Activated naive CD8-positive, alpha-beta T cell treated with anti-CD3 and anti-CD28 coated beads, Interleukin-2, amount 10 ng/mL, durations not matched to agents 7 days and 5 days (primary cell): Measurements from ENCODE around the gene SLC39A11. TPM values are rescaled to one million over a fixed set of nuclear protein-coding genes. Genes with fewer than 3 reads are reported as not detected.

Experiments used
- ATAC-seq: fragments of 150-1000 bp; cut with Tn5 transposase; one replicate; pipeline ENCODE4 v1.10.0; 2021; ENCODE audit warnings: low read depth, moderate library complexity
- POLR2A ChIA-PET: fragments of 350-600 bp; sonication (Branson Sonifier 250); formaldehyde crosslinking; loops from one replicate; lab custom pipeline; 2021; ENCODE audit warnings: antibody characterized with exemption; lab: Charles Lee
- DNase-seq: peaks from one replicate; pipeline ENCODE4 v3.0.0; 2021
- H3K27ac Mint-ChIP-seq: one replicate; pipeline ENCODE4 v1.8.0; 2022; ENCODE audit warnings: mild to moderate bottlenecking, mixed read lengths
- H3K27me3 Mint-ChIP-seq: one replicate; pipeline ENCODE4 v1.8.0; 2022; ENCODE audit warnings: mild to moderate bottlenecking, moderate library complexity, mixed read lengths
- H3K36me3 Mint-ChIP-seq: one replicate; pipeline ENCODE4 v1.8.0; 2021; ENCODE audit warnings: mild to moderate bottlenecking, mixed read lengths
- H3K4me1 Mint-ChIP-seq: one replicate; pipeline ENCODE4 v1.8.0; 2021; ENCODE audit warnings: mixed read lengths
- H3K4me3 Mint-ChIP-seq: one replicate; pipeline ENCODE4 v1.8.0; 2022; ENCODE audit warnings: mild to moderate bottlenecking, moderate library complexity, mixed read lengths
- H3K9me3 Mint-ChIP-seq: one replicate; pipeline ENCODE4 v1.8.0; 2021; ENCODE audit warnings: mixed read lengths
- total RNA-seq, 2 experiments: library from RNA; stranded (reverse); gene quantifications; one replicate each; pipeline ENCODE4 v1.2.3, GENCODE V29; 2021

SLC39A11 gene
- total RNA-seq, 2 experiments from 2014 or later = 18.2 to 18.8 TPM

DNA sequence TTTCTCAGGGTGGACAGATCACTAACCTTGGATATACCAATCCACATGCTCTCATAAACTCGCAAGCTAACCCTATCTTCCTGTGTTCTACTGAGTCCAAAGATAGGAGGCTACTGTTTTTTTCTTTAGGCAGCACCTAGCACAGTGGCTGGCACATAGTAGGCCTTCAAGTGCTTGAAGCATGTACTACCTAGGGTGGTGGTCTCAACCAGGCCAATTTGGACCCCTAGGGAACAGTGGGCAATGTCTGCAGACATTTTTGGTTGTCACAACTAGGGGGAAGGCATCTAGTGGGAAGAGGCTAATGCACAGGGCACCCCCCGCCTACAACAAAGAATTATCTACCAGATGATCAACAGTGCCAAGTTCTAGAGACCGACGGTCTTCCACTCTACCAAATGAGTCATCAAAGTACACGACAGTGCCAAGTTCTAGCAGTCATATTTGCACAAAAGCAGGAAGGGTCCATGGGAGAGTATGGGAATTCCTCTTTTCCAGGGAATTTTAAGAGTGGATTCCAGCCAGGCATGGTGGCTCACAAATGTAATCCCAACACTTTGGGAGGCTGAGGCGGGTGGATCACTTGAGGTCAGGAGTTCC, 390.3 kb downstream of the SLC39A11 start:
- no peaks in the 10 kb centered on the region for H3K27me3 Mint-ChIP-seq
- H3K4me1 Mint-ChIP-seq = peaks cover 2% of the 10 kb centered on the region
- POLR2A ChIA-PET = no interaction called here
- no peak for DNase-seq
- no peak for ATAC-seq
- peaks cover 2% of the 10 kb centered on the region for H3K36me3 Mint-ChIP-seq
- H3K9me3 Mint-ChIP-seq = no peaks in the 10 kb centered on the region
- no peak overlapping the region for H3K4me3 Mint-ChIP-seq
- no peak overlapping the region for H3K27ac Mint-ChIP-seq

DNA sequence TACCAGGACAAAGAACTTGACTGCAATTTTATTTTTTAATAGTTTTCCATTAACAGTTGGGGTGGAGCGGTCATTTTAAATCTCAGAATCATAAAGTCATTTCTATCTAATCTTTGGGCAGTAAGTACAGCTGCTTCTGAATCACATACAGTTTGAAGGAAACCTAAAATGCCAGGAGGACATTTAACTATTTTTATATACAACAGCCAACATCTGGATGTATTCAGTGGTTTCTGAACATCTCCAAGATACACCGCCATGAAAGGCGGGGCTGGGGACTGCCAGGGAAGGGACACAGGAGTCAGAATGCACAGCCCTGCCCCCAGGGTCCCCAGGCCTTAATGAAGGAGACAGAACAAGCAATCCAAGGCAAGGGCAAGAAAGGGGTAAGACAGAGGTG, 392.3 kb downstream of the SLC39A11 start:
- Mint-ChIP-seq H3K36me3 (peaks cover 2% of the 10 kb centered on the region), H3K9me3 (no peaks in the 10 kb centered on the region), H3K4me1 (peaks cover 2% of the 10 kb centered on the region), H3K27me3 (no peaks in the 10 kb centered on the region), H3K27ac (no peak overlapping the region), H3K4me3 (no peak overlapping the region)
- POLR2A ChIA-PET = no interaction called here
- no peak for DNase-seq
- ATAC-seq = no peak

DNA sequence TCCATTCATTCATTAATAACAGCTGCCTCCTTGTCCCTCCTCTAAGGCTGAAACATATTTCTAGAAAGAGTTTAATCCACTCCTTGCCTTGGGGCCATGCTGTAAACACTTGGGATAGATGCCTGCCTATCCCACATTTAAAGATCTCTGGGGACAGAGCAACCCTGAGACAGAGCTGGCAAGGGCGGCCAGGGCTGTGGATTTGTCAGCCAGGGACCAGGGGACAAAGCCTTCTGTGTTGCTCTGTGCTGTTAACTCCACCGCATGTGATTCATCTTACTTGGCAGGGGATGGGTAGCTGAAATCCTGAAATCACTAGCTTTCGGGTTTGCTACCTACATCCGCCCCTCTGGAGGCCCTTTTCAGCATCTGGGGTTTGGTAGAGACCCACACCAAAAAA, 392.9 kb downstream of the SLC39A11 start:
- no peak overlapping the region for H3K27ac Mint-ChIP-seq
- H3K27me3 Mint-ChIP-seq = no peaks in the 10 kb centered on the region
- H3K4me1 Mint-ChIP-seq = peaks cover 2% of the 10 kb centered on the region
- DNase-seq (no peak), ATAC-seq (no peak)
- H3K4me3 Mint-ChIP-seq = no peak overlapping the region
- H3K9me3 Mint-ChIP-seq = no peaks in the 10 kb centered on the region
- H3K36me3 Mint-ChIP-seq = peaks cover 2% of the 10 kb centered on the region
- POLR2A ChIA-PET = no interaction called here

DNA sequence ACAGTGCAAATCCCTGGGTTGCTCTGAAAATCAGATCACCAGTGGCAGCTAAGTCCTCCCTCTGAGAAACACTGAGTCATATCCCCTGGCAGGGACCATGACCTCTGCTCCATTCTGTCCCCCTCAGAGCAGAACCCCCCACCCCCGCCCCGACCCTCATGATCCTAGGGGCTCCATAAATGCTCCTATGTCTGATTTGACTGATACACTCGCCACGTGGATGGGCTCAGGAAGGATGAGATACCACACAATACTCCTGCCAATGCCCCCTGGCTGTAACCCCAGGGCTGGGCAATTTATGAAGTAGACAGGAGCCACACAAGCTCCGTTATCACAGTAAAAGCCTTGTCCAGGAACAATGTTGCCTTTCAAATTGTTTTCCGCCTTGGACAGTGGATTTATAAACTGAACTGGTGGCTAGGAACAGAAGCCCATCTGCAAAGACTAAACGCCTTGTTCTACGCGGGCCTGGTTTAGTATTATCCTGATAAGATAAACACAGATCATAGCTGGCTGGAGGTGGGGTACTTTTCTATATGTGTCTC, 394.8 kb downstream of the SLC39A11 start:
- POLR2A ChIA-PET = interaction anchor here (0.7 kb wide), 1 partner anchor 685 kb away, joined by 5 read pairs; no protein-coding TSS in a partner anchor
- H3K9me3 Mint-ChIP-seq = no peaks in the 10 kb centered on the region
- DNase-seq (no peak), ATAC-seq (no peak)
- no peaks in the 10 kb centered on the region for H3K27me3 Mint-ChIP-seq
- H3K27ac Mint-ChIP-seq = no peak overlapping the region
- H3K36me3 Mint-ChIP-seq = no peaks in the 10 kb centered on the region
- H3K4me1 Mint-ChIP-seq = peaks cover 2% of the 10 kb centered on the region
- no peak overlapping the region for H3K4me3 Mint-ChIP-seq

DNA sequence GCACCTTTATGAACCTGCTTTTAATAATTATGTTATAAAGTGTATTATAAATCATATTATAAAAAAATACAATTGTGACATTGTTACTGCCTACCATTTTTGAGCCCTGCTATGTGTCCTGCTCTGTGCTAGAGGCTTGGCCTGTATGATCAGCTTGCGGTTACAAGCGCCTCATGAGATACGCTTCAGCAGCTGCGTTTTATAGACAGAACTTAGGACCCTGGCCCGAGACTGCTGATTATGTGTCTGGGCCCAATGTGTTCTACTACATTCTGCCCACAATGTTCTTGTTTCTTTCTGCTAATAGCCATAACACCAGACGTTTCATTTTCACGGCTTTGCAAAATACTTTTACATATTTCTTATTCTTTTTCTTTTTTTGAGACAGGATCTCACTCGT, 395.8 kb downstream of the SLC39A11 start:
- Mint-ChIP-seq H3K9me3 (no peaks in the 10 kb centered on the region), H3K4me3 (no peak overlapping the region), H3K36me3 (no peaks in the 10 kb centered on the region), H3K27ac (no peak overlapping the region), H3K4me1 (peaks cover 2% of the 10 kb centered on the region), H3K27me3 (no peaks in the 10 kb centered on the region)
- DNase-seq = no peak
- no peak for ATAC-seq
- POLR2A ChIA-PET = no interaction called here

DNA sequence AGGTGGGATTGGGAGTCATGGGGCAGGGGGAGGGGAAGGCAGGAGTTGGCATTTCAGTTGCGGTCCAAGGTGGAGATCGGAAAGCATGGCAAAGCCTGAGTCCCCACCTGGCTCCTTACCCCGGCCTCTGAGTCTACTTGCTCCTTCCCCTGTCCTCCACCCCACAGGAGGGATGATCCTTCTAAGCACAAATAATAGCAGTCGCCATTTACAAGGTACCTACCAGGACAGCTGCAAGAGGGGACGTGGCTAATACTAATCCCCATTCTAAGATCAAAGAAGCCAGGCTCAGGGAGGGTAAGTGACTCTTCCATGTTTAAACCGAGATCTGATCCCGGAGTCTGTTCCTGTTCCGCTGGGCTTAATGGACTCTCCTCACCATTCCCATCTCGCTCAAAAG, 396.3 kb downstream of the SLC39A11 start:
- ATAC-seq = no peak
- POLR2A ChIA-PET = no interaction called here
- Mint-ChIP-seq H3K36me3 (no peaks in the 10 kb centered on the region), H3K4me1 (peaks cover 2% of the 10 kb centered on the region), H3K27me3 (no peaks in the 10 kb centered on the region), H3K9me3 (no peaks in the 10 kb centered on the region), H3K4me3 (no peak overlapping the region), H3K27ac (no peak overlapping the region)
- DNase-seq = no peak

DNA sequence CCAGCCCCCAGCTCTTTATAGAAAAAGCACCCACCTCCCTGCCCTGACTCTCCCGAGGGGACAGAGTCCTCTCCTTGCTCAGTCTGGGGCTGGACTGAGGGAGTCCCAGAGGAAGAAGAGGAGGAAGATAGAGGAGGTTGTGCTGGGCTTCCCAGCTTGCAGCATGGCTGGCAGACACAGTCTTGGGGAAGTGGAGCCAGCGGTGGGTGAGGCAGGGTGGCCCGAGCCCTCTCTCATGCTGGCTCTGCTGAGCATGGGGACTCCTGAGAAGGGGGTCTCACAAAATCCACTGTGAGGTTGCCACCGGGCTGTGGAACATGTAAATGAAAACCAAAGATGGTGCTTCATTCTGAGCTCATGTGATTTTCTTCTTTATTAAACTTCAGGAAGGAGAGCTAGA, 398.5 kb downstream of the SLC39A11 start:
- no peak overlapping the region for H3K27ac Mint-ChIP-seq
- H3K27me3 Mint-ChIP-seq = no peaks in the 10 kb centered on the region
- ATAC-seq (no peak), DNase-seq (no peak)
- no peaks in the 10 kb centered on the region for H3K9me3 Mint-ChIP-seq
- peaks cover 2% of the 10 kb centered on the region for H3K4me1 Mint-ChIP-seq
- H3K36me3 Mint-ChIP-seq = no peaks in the 10 kb centered on the region
- POLR2A ChIA-PET = no interaction called here
- H3K4me3 Mint-ChIP-seq = no peak overlapping the region

DNA sequence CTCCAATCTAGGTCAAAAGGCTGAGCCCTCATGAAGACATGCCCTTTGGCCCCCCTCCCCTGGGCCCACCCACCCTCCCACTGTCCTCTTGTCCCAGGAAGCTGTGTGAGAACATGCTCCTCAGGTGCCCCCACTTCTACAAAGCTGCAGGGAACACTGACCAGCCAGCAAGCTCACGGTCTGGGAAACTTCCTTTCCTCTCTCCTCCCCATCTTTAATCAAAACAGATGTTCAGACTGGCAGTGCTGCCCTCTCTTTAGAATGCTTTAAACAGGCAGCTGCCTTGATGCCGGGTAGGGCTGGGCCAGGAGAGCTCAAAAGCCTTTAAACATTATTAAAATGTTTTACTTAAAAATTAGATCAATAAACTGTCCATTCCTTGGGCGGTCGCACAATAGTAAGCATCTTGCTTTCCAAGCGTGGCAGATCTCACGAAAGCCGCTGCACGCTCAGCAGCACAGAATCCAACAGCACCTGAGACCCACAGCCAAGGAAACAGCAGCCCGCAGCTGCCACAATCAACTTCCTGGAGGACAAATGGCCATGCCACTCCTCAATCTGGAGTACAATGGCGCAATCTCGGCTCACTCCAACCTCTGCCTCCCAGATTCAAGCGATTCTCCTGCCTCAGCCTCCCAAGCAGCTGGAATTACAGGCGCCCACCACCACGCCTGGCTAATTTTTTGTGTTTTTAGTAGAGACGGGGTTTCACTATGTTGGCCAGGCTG, 399.2 kb downstream of the SLC39A11 start:
- no peaks in the 10 kb centered on the region for H3K27me3 Mint-ChIP-seq
- peaks cover 2% of the 10 kb centered on the region for H3K4me1 Mint-ChIP-seq
- H3K36me3 Mint-ChIP-seq = no peaks in the 10 kb centered on the region
- H3K9me3 Mint-ChIP-seq = no peaks in the 10 kb centered on the region
- H3K27ac Mint-ChIP-seq = no peak overlapping the region
- no peak overlapping the region for H3K4me3 Mint-ChIP-seq
- DNase-seq (no peak), ATAC-seq (no peak)
- POLR2A ChIA-PET = no interaction called here

DNA sequence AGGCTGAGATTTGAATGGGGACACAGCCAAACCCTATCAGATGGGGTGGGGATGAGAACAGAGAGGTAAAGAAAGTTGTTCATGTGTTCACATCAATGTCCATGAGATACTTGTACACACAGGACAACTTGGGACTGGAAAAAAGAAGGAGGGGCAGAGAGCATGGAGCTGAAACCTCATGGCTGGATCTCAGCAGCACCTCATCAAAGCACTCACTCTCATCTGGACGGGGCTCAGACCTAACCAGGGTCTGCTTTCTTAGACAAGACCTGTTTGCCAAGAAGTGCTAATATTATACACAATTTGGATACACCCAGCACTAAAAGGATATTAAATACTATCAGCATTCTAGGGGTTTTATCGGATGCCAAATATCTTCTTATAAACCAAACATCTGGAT, 399.8 kb downstream of the SLC39A11 start:
- H3K27ac Mint-ChIP-seq = no peak overlapping the region
- no peak for DNase-seq
- H3K36me3 Mint-ChIP-seq = no peaks in the 10 kb centered on the region
- no peak overlapping the region for H3K4me3 Mint-ChIP-seq
- H3K27me3 Mint-ChIP-seq = no peaks in the 10 kb centered on the region
- POLR2A ChIA-PET = no interaction called here
- H3K4me1 Mint-ChIP-seq = peaks cover 2% of the 10 kb centered on the region
- ATAC-seq = no peak
- H3K9me3 Mint-ChIP-seq = no peaks in the 10 kb centered on the region

DNA sequence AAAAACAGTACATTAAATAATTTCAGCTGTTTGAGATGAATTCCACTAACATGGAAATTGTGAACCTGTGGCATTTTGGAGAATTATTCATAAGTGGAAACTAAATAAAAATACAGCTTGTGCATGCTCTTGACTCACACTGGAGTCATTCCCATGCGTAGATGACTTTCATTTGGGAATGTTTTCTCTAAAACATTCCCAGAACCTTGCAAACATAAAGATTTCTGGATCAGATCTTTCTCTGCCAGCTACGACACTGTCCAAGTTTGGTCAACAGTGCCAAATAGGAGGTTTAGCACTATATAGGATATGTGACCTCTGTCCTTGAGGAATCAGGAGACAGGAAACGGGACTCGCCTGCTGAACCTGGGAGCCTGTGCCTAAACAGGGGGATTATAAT, 400.9 kb downstream of the SLC39A11 start:
- no peaks in the 10 kb centered on the region for H3K27me3 Mint-ChIP-seq
- no peaks in the 10 kb centered on the region for H3K4me1 Mint-ChIP-seq
- DNase-seq = no peak
- no peak overlapping the region for H3K4me3 Mint-ChIP-seq
- POLR2A ChIA-PET = no interaction called here
- H3K27ac Mint-ChIP-seq = no peak overlapping the region
- no peak for ATAC-seq
- H3K36me3 Mint-ChIP-seq = no peaks in the 10 kb centered on the region
- no peaks in the 10 kb centered on the region for H3K9me3 Mint-ChIP-seq

DNA sequence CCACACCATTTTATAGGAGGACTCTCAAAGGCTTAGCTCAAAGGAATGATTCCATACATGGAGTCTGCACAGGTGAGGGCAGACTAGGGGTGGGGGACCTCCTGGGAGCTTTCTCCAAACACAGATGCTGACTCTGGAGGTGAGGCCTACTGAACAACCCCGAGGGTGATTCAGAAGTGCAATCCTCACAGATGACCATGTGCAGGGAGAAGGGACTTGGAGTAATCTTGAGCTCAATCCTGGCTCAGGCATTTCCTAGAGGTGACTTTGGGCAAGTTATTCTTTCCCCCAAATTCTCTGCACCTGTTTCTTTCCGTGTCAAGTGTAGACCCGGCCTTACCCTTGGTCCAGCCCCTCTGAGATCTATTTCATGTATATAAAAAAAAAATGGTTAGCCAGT, 401.5 kb downstream of the SLC39A11 start:
- Mint-ChIP-seq H3K9me3 (no peaks in the 10 kb centered on the region), H3K4me3 (no peak overlapping the region)
- no peak for DNase-seq

DNA sequence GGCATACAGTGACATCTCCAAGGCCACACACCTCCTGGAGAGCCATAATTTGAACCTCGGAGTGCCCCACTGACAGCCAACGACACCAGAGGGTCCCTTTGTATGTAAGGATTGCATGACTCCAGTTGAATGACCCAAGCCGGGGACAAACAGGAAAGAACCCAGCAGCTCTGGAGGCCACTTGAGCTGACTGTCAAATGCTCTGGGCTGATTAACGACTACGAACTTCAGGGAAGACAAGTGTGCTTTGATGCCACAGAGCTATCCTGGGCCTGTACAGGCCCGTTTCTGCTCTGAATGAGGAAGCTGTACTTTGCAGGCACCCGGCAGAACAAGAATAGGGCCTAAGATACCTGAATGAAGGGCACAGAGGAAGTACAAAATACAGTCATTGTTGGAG, 404.6 kb downstream of the SLC39A11 start:
- no peak overlapping the region for H3K27ac Mint-ChIP-seq
- H3K9me3 Mint-ChIP-seq = no peaks in the 10 kb centered on the region
- ATAC-seq (no peak), DNase-seq (no peak)
- no peaks in the 10 kb centered on the region for H3K36me3 Mint-ChIP-seq
- H3K27me3 Mint-ChIP-seq = no peaks in the 10 kb centered on the region
- H3K4me1 Mint-ChIP-seq = no peaks in the 10 kb centered on the region
- no peak overlapping the region for H3K4me3 Mint-ChIP-seq
- POLR2A ChIA-PET = no interaction called here

More for the DNA sequence above, 401.5 kb downstream of the SLC39A11 start:
- Mint-ChIP-seq H3K27ac (no peak overlapping the region), H3K27me3 (no peaks in the 10 kb centered on the region), H3K36me3 (no peaks in the 10 kb centered on the region), H3K4me1 (no peaks in the 10 kb centered on the region)
- POLR2A ChIA-PET = no interaction called here
- no peak for ATAC-seq

DNA sequence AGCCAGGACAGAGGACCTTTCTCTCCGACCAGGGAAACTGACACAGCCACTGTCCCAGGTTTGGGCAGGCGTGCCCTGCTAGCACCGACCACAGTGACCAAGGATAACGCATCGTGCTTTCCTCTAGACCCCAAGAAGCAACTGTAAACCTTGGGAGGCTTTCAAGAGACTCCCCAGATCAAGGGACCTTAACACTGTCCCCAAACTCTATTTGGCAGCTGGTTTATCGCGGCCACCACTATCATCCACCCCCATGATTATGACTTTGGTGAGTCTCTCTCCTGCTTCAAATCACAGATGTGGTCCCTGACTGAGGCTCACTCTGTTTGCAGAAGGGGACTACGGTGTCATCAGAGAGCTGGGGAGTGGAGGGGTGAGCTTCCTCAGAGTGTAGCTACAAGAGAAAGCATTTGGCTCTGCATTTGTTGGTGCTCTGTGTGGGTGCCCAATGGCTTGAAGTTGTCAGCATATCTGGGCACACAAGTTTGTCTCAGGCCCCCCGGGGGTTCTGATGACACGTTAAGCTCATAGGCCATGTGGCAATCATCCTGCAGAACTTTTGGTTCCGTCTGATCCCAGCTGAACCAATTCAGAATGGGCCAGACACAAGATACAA, 408.0 kb downstream of the SLC39A11 start:
- Mint-ChIP-seq H3K27me3 (no peaks in the 10 kb centered on the region), H3K27ac (no peak overlapping the region), H3K9me3 (no peaks in the 10 kb centered on the region), H3K36me3 (no peaks in the 10 kb centered on the region), H3K4me3 (no peak overlapping the region), H3K4me1 (no peaks in the 10 kb centered on the region)
- DNase-seq = no peak
- POLR2A ChIA-PET = no interaction called here
- ATAC-seq = no peak
